Astrocyte of the spinal cord (primary cell): ENCODE data around the gene CEP20.

Experiments
- DNase-seq: peaks from one replicate; pipeline ENCODE4 v3.0.0; 2011; ENCODE audit warnings: low read depth, low spot score
- H3K4me3 ChIP-seq: 2 replicates; pipeline ENCODE4 v1.5.1; 2011; ENCODE audit warnings: low read depth, mild to moderate bottlenecking, low read length, moderate library complexity
- CTCF ChIP-seq: IDR thresholded peaks from 2 replicates; pipeline ENCODE4 v1.5.1; 2012; ENCODE audit warnings: low read depth, mild to moderate bottlenecking, low read length, inconsistent platforms
- in situ Hi-C: cut with HindIII; loops from 2 replicates; pipeline ENCODE4 v1.10.0; 2017; ENCODE audit warnings: low sequenced_read_pairs

Gene CEP20

DNA sequence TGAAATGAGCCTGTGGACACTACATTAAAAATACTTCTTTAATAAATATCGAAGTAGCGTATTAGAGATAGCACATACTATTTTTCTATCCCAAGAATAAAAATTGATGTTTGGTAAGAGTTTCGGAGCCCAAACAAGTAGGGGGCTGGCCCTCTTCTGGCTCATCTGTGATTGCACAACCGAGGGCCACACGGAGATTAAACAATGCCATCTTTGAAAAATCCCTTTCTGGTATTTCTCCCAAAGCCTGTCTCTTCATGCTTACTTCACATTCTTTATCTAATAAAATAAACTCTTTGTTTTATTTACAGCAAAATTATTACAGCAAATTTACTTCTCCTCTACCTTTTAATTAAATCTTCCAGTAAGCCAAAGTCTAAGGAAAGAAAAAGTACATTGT is 22.0 kb downstream of the CEP20 start:
- H3K4me3 ChIP-seq, result no peak overlapping the region
- no peak for DNase-seq
- in situ Hi-C loops, result no loop called here
- no peak for TF ChIP-seq CTCF

- no peak overlapping the region for H3K4me3 ChIP-seq
- in situ Hi-C loops, result no loop called here
- DNase-seq, result no peak
- no peak for TF ChIP-seq CTCF
Measured at GRCh38 chr16:15865742-15866141, 22.7 kb downstream of the CEP20 start.

GRCh38 chr16:15864939-15865338 is 23.5 kb downstream of the CEP20 start:
- H3K4me3 ChIP-seq, result no peak overlapping the region
- no peak for DNase-seq
- no peak for TF ChIP-seq CTCF
- in situ Hi-C loops, result no loop called here

- in situ Hi-C loops, result no loop called here
- no peak overlapping the region for H3K4me3 ChIP-seq
- TF ChIP-seq CTCF, result no peak
- DNase-seq, result no peak
Measured at GRCh38 chr16:15861996-15862395, 26.4 kb downstream of the CEP20 start.

GRCh38 chr16:15858921-15859668 is 29.3 kb downstream of the CEP20 start:
- no peak for TF ChIP-seq CTCF
- H3K4me3 ChIP-seq, result no peak overlapping the region
- in situ Hi-C loops, result no loop called here
- no peak for DNase-seq

- no peak for DNase-seq
- peak overlapping the region; percentile 24 for H3K4me3 ChIP-seq
- in situ Hi-C loops, result no loop called here
- no peak for TF ChIP-seq CTCF
Measured at GRCh38 chr16:15857724-15858560, 30.5 kb downstream of the CEP20 start.
